Vagina (tissue), 2 donors: ENCODE data around the gene STK39. TPM values are rescaled to one million over a fixed set of nuclear protein-coding genes. Genes with fewer than 3 reads are reported as not detected.
A peak's percentile ranks its signal among the peaks of the same experiment; 100 is the strongest.

Experiments used
- DNase-seq, 2 donors: peaks; one replicate each; pipeline ENCODE4 v3.0.0-alpha.2; 2017; ENCODE audit errors: extremely low spot score in 2 of 2
- H3K27ac ChIP-seq: fragments of 200-600 bp; sonication (generic); one replicate; pipeline ENCODE4 v1.5.1; 2019
- H3K27me3 ChIP-seq: fragments of 200-600 bp; sonication (generic); one replicate; pipeline ENCODE4 v1.5.1; 2019
- H3K36me3 ChIP-seq, 2 donors: fragments of 200-600 bp; sonication (generic); one replicate each; pipeline ENCODE4 v1.5.1; 2017 to 2019
- H3K4me1 ChIP-seq: fragments of 200-600 bp; sonication (generic); one replicate; pipeline ENCODE4 v1.5.1; 2019
- H3K4me3 ChIP-seq, 2 donors: fragments of 200-600 bp; sonication (generic); 1 replicate in 1 of 2; 2 replicates in 1 of 2; pipeline ENCODE4 v1.5.1; 2016 to 2019
- H3K9me3 ChIP-seq: fragments of 200-600 bp; sonication (generic); one replicate; pipeline ENCODE4 v1.5.1; 2019
- POLR2A ChIP-seq, 2 donors: fragments of 450-650 bp; IDR thresholded peaks; one replicate each; pipeline ENCODE4 v1.6.1; 2017; ENCODE audit warnings: antibody characterized with exemption in 2 of 2, mild to moderate bottlenecking in 2 of 2, moderate library complexity in 2 of 2
- POLR2AphosphoS5 ChIP-seq, 2 donors: sonication (generic); formaldehyde crosslinking; IDR thresholded peaks; one replicate each; pipeline ENCODE4 v1.9.0; 2017; ENCODE audit warnings: antibody characterized with exemption in 2 of 2, mild to moderate bottlenecking in 2 of 2, low read depth in 1 of 2; ENCODE audit not compliant: insufficient read depth in 1 of 2
- intact Hi-C: fragments of 100-400 bp; cut with DNase I; formaldehyde crosslinking; loops from one replicate; pipeline ENCODE4 v1.15.1; 2023
- total RNA-seq: library from RNA; depleted of rRNA; stranded (reverse); fragments of >200 nt; gene quantifications from one replicate; pipeline ENCODE4 v1.2.3, GENCODE V29; 2016
- TF ChIP-seq, protein P1 (sequence below), 3 experiments: fragments of 450-650 bp in 2 of 3; fragments of 200-600 bp in 1 of 3; sonication (generic) in 1 of 3; IDR thresholded peaks; one replicate each; pipeline ENCODE4 v1.5.1; 2017 to 2019; ENCODE audit warnings: antibody characterized with exemption in 3 of 3, mild to moderate bottlenecking in 2 of 3, moderate library complexity in 2 of 3

The STK39 gene
- total RNA-seq, 1 donor from 2014 or later: 15.5 TPM

DNA sequence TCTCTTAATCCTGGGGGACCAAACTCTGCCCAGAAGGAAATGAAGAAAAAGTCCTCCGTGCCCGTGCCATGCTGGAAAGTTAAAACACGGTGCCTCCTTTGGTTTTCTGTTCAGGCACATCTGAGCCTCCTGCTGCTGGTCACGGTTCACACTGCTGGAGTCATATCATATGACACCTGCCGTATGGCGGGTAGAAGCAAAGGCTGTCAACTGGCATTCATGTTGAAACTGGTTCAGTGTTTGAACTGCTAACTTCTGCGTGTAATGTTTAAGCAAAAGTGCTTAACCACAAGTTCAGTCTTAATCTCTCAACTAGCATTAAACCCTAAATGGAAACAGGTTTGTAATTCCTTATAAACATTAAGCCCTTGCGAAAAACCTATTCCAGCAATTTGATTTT is 3.1 kb downstream of the STK39 start:
- intact Hi-C loops: no loop called here
- Histone ChIP-seq H3K4me3 (no peak overlapping the region), H3K27ac (no peak overlapping the region), H3K4me1 (peaks cover 60% of the 10 kb centered on the region), H3K36me3 (no peaks in the 10 kb centered on the region), H3K9me3 (no peaks in the 10 kb centered on the region), H3K27me3 (no peaks in the 10 kb centered on the region)
- TF ChIP-seq POLR2AphosphoS5 (IDR thresholded peaks at IDR 0.05; ENCODE audit: insufficient read depth in 1 of 2, low read depth in 1 of 2) (peak in 1 of 2 donors; percentile 46), POLR2A (IDR thresholded peaks at IDR 0.05) (no peak)
- TF ChIP-seq, protein P1, sequence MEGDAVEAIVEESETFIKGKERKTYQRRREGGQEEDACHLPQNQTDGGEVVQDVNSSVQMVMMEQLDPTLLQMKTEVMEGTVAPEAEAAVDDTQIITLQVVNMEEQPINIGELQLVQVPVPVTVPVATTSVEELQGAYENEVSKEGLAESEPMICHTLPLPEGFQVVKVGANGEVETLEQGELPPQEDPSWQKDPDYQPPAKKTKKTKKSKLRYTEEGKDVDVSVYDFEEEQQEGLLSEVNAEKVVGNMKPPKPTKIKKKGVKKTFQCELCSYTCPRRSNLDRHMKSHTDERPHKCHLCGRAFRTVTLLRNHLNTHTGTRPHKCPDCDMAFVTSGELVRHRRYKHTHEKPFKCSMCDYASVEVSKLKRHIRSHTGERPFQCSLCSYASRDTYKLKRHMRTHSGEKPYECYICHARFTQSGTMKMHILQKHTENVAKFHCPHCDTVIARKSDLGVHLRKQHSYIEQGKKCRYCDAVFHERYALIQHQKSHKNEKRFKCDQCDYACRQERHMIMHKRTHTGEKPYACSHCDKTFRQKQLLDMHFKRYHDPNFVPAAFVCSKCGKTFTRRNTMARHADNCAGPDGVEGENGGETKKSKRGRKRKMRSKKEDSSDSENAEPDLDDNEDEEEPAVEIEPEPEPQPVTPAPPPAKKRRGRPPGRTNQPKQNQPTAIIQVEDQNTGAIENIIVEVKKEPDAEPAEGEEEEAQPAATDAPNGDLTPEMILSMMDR (IDR thresholded peaks at IDR 0.05): no peak
- no peak for DNase-seq

DNA sequence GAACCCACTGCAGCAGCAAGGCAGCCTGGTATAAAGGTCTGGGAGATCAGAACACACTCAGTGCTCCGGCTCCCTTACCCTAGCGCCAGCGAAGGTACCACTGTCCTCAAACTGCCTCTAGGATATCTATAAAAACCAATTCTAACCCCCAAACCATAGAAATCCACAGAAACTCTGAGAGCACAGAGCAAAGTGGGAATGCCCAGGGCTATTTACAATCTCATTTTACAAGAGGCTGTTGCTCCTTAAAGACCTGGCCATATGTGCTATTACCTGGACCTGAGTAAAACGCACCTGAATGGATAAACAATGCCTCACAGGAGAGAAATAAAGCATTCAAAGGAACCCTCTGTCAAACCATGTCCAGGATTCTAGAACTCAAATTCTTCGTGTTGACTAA is 4.3 kb downstream of the STK39 start:
- H3K36me3 ChIP-seq: no peaks in the 10 kb centered on the region
- intact Hi-C loops: no loop called here
- peaks cover 68% of the 10 kb centered on the region for H3K4me1 ChIP-seq
- H3K27me3 ChIP-seq: no peaks in the 10 kb centered on the region
- no peak for TF ChIP-seq POLR2A (IDR thresholded peaks at IDR 0.05)
- TF ChIP-seq POLR2AphosphoS5 (IDR thresholded peaks at IDR 0.05; ENCODE audit: insufficient read depth in 1 of 2, low read depth in 1 of 2): no peak
- TF ChIP-seq, protein P1 (IDR thresholded peaks at IDR 0.05): no peak
- no peak overlapping the region for H3K4me3 ChIP-seq
- H3K9me3 ChIP-seq: no peaks in the 10 kb centered on the region
- no peak overlapping the region for H3K27ac ChIP-seq
- DNase-seq: no peak

DNA sequence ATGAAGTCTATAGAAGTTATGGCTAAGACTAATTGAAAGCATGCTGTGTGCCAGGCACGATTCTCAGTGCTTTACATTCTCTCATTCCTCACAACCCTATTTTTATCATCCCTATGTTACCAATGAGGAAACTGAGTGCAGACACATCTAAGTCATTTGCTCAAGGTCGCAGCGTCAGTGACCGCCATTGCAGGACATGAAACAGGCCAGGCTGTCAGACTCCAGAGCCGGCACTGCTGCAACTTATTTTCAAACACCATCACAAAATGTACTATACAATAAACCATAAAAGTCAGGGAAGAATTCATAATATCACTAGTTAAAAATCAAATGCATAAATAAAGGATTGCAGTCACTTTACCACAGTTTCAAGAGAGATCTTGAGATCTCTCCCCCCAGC is 5.6 kb downstream of the STK39 start:
- Histone ChIP-seq H3K4me1 (peaks cover 69% of the 10 kb centered on the region), H3K9me3 (no peaks in the 10 kb centered on the region), H3K4me3 (no peak overlapping the region), H3K36me3 (no peaks in the 10 kb centered on the region), H3K27me3 (no peaks in the 10 kb centered on the region), H3K27ac (no peak overlapping the region)
- intact Hi-C loops: no loop called here
- DNase-seq: no peak
- TF ChIP-seq POLR2AphosphoS5 (IDR thresholded peaks at IDR 0.05; ENCODE audit: insufficient read depth in 1 of 2, low read depth in 1 of 2) (no peak), POLR2A (IDR thresholded peaks at IDR 0.05) (no peak)
- TF ChIP-seq, protein P1 (IDR thresholded peaks at IDR 0.05): no peak

DNA sequence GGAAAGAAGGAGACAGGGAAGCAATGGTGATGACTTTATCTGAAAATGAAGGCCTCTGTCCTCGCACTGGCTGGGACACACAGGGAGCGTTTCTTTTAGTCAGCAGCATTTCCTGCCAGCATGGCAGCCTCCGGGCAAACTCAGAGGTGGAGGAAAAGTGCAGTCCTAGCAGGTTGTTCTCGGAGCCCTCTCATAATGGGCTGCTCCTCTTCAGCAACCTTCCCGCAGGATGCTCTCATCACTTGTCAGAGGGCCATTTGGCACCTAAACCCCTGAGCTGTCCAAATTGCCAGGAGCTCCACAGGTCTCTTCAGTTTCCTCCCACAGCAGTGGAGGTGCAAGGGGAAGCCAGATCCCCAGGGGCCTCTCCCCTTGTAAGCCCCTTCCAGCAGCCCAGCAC is 6.2 kb downstream of the STK39 start:
- no peak for TF ChIP-seq POLR2A (IDR thresholded peaks at IDR 0.05)
- TF ChIP-seq, protein P1 (IDR thresholded peaks at IDR 0.05): no peak
- TF ChIP-seq POLR2AphosphoS5 (IDR thresholded peaks at IDR 0.05; ENCODE audit: insufficient read depth in 1 of 2, low read depth in 1 of 2): no peak
- intact Hi-C loops: no loop called here
- no peaks in the 10 kb centered on the region for H3K36me3 ChIP-seq
- H3K9me3 ChIP-seq: no peaks in the 10 kb centered on the region
- no peak for DNase-seq
- H3K27ac ChIP-seq: no peak overlapping the region
- no peaks in the 10 kb centered on the region for H3K27me3 ChIP-seq
- H3K4me1 ChIP-seq: peaks cover 68% of the 10 kb centered on the region
- no peak overlapping the region for H3K4me3 ChIP-seq

DNA sequence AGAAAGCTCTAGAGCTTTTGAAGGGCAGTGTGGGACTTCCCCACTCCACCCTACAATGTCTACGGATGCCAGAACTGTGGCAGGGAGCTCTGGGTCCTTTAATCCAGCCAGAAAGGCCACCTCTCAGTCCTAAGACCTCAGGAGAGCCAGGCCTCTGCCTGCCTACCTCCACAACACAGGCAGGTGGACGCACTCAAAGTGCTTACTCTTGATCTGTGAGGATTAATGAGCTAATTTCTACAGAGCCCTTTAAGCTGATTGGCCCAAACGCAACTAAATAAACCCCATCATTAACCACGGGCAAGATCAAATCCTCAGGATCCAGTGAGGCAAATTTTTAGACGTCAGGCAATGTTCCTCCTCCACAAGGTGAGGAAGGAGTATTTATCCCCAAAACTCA is 8.1 kb downstream of the STK39 start:
- Histone ChIP-seq H3K27ac (no peak overlapping the region), H3K4me1 (peaks cover 48% of the 10 kb centered on the region), H3K4me3 (no peak overlapping the region), H3K9me3 (no peaks in the 10 kb centered on the region), H3K36me3 (no peaks in the 10 kb centered on the region), H3K27me3 (no peaks in the 10 kb centered on the region)
- no peak for DNase-seq
- TF ChIP-seq POLR2A (IDR thresholded peaks at IDR 0.05) (no peak), POLR2AphosphoS5 (IDR thresholded peaks at IDR 0.05; ENCODE audit: insufficient read depth in 1 of 2, low read depth in 1 of 2) (no peak)
- TF ChIP-seq, protein P1 (IDR thresholded peaks at IDR 0.05): no peak
- intact Hi-C loops: no loop called here
